KOPT-K1 (cell line): ENCODE measurements around the gene KAT2A.

Source experiments
- H3K27ac ChIP-seq: fragments of 200-600 bp; sonication (generic); 2 replicates; pipeline ENCODE4 v1.5.1; 2016; ENCODE audit warnings: antibody characterized with exemption, mild to moderate bottlenecking, low read depth, low read length; ENCODE audit not compliant: poor library complexity, severe bottlenecking
- H3K36me3 ChIP-seq: fragments of 200-600 bp; sonication (generic); 2 replicates; pipeline ENCODE4 v1.5.1; 2017; ENCODE audit warnings: antibody characterized with exemption, mild to moderate bottlenecking, low read length, moderate library complexity; ENCODE audit not compliant: insufficient read depth
- H3K9me3 ChIP-seq: fragments of 200-600 bp; sonication (generic); 2 replicates; pipeline ENCODE4 v1.5.1; 2017; ENCODE audit warnings: antibody characterized with exemption, low read length, mild to moderate bottlenecking; ENCODE audit not compliant: insufficient read depth, poor library complexity, severe bottlenecking

KAT2A gene

GRCh38 chr17:42111871-42112551, 9.2 kb downstream of the KAT2A start:
- Histone ChIP-seq H3K9me3 (no peaks in the 10 kb centered on the region), H3K36me3 (peaks cover 48% of the 10 kb centered on the region), H3K27ac (peak overlapping the region; percentile 91)

- Histone ChIP-seq H3K36me3 (peaks cover 42% of the 10 kb centered on the region), H3K27ac (peak overlapping the region; percentile 91), H3K9me3 (no peaks in the 10 kb centered on the region)
Measured at GRCh38 chr17:42111265-42111636, 9.9 kb downstream of the KAT2A start.

GRCh38 chr17:42110301-42111264, 10.6 kb downstream of the KAT2A start:
- H3K9me3 ChIP-seq: no peaks in the 10 kb centered on the region
- peak overlapping the region; percentile 91 for H3K27ac ChIP-seq
- peaks cover 35% of the 10 kb centered on the region for H3K36me3 ChIP-seq

- Histone ChIP-seq H3K9me3 (no peaks in the 10 kb centered on the region), H3K27ac (peak overlapping the region; percentile 47), H3K36me3 (peaks cover 29% of the 10 kb centered on the region; the same call in 1 of the 2 replicates)
Measured at GRCh38 chr17:42109086-42109485, 12.1 kb downstream of the KAT2A start.

GRCh38 chr17:42107597-42108576, 13.3 kb downstream of the KAT2A start:
- Histone ChIP-seq H3K9me3 (no peaks in the 10 kb centered on the region), H3K36me3 (peaks cover 27% of the 10 kb centered on the region; the same call in 1 of the 2 replicates), H3K27ac (peak overlapping the region; percentile 47)

GRCh38 chr17:42107124-42107523, 14.0 kb downstream of the KAT2A start:
- peaks cover 27% of the 10 kb centered on the region; the same call in 1 of the 2 replicates for H3K36me3 ChIP-seq
- no peaks in the 10 kb centered on the region for H3K9me3 ChIP-seq
- no peak overlapping the region for H3K27ac ChIP-seq

- Histone ChIP-seq H3K36me3 (peaks cover 27% of the 10 kb centered on the region; the same call in 1 of the 2 replicates), H3K27ac (no peak overlapping the region), H3K9me3 (no peaks in the 10 kb centered on the region)
Measured at GRCh38 chr17:42106009-42106408, 15.2 kb downstream of the KAT2A start.

- Histone ChIP-seq H3K9me3 (no peaks in the 10 kb centered on the region), H3K27ac (no peak overlapping the region), H3K36me3 (peaks cover 27% of the 10 kb centered on the region; the same call in 1 of the 2 replicates)
Measured at GRCh38 chr17:42104264-42104663, 16.9 kb downstream of the KAT2A start.

- Histone ChIP-seq H3K36me3 (peaks cover 19% of the 10 kb centered on the region; the same call in 1 of the 2 replicates), H3K9me3 (no peaks in the 10 kb centered on the region), H3K27ac (no peak overlapping the region)
Measured at GRCh38 chr17:42103221-42103954, 17.8 kb downstream of the KAT2A start.

- peaks cover 19% of the 10 kb centered on the region; the same call in 1 of the 2 replicates for H3K36me3 ChIP-seq
- no peak overlapping the region for H3K27ac ChIP-seq
- H3K9me3 ChIP-seq: no peaks in the 10 kb centered on the region
Measured at GRCh38 chr17:42101513-42102292, 19.5 kb downstream of the KAT2A start.

- H3K36me3 ChIP-seq: peaks cover 7% of the 10 kb centered on the region; the same call in 1 of the 2 replicates
- no peaks in the 10 kb centered on the region for H3K9me3 ChIP-seq
- no peak overlapping the region for H3K27ac ChIP-seq
Measured at GRCh38 chr17:42098730-42099399, 22.3 kb downstream of the KAT2A start.

GRCh38 chr17:42097691-42098631, 23.2 kb downstream of the KAT2A start, which contains the start of gene ZNF385C:
TSS of gene ZNF385C (minus strand) at chr17:42098473. CDS start at chr17:42063056, 35,417 bp downstream.
- no peak within 1 kb of the TSS for H3K27ac ChIP-seq
- no peaks in the 10 kb centered on the region for H3K9me3 ChIP-seq

More at GRCh38 chr17:42097691-42098631, 23.2 kb downstream of the KAT2A start, which contains the start of gene ZNF385C:
- 0 out of 2 replicates have a peak, but pooled peaks cover 1% of the 10 kb centered on the region for H3K36me3 ChIP-seq
